ENCODE results near the gene NGEF. TPM values are rescaled to one million over a fixed set of nuclear protein-coding genes. Genes with fewer than 3 reads are reported as not detected.

The NGEF gene
- polyA plus RNA-seq, 3 donors, result not detected

DNA sequence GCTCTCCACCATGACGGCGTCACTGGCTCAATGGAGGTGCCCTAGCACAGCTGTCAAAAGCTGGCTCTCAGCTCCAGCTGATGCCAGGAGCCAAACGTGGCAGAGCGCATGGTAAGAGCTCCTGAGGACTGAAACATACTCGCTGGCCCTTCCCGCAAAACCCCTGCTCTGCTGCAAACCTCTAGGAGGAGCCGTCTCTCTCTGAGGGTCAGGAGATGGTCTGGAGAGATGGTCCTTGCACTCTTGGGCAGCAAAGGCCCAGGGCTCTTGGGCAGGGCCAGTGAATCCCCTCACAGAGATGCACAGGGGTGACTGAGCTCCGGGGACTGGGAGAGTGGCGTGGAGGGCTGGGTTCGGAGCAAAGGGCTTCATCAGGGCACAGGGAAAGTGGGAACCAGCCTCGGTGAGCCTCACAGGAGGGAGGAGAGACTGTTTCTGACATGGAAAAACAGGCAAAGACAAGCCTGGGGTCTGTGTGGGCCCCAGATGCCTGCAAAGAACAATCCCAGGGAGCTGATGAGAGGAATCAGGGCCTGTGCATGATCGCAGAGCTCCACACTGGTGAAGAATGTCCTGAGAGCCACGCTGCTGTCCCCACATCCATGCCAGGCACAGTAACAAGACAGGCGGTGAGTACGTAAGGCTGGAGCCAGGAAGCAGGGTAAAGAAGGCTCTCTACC, 125.7 kb downstream of the NGEF start:
- H3K27ac ChIP-seq (ENCODE audit: low read depth in 1 of 2, low read length in 2 of 2), result no peak overlapping the region
- no peak overlapping the region for H3K4me3 ChIP-seq (replicated peaks in 1 of 3; ENCODE audit: low read depth in 2 of 3, low read length in 3 of 3)
- 78% methylated on average over 9 of the region's 15 CpGs for WGBS (ENCODE audit: insufficient coverage)
- TF ChIP-seq, protein P1, sequence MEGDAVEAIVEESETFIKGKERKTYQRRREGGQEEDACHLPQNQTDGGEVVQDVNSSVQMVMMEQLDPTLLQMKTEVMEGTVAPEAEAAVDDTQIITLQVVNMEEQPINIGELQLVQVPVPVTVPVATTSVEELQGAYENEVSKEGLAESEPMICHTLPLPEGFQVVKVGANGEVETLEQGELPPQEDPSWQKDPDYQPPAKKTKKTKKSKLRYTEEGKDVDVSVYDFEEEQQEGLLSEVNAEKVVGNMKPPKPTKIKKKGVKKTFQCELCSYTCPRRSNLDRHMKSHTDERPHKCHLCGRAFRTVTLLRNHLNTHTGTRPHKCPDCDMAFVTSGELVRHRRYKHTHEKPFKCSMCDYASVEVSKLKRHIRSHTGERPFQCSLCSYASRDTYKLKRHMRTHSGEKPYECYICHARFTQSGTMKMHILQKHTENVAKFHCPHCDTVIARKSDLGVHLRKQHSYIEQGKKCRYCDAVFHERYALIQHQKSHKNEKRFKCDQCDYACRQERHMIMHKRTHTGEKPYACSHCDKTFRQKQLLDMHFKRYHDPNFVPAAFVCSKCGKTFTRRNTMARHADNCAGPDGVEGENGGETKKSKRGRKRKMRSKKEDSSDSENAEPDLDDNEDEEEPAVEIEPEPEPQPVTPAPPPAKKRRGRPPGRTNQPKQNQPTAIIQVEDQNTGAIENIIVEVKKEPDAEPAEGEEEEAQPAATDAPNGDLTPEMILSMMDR (IDR thresholded peaks at IDR 0.05), result no peak
- H3K9me3 ChIP-seq (replicated peaks in 1 of 2; ENCODE audit: control insufficient read depth in 1 of 2, insufficient read depth in 1 of 2, low read length in 2 of 2), result no peaks in the 10 kb centered on the region
- no peaks in the 10 kb centered on the region for H3K79me2 ChIP-seq (ENCODE audit: insufficient read depth, low read length)
- no peak overlapping the region for H3K27ac Mint-ChIP-seq
- no peaks in the 10 kb centered on the region for H3K4me1 ChIP-seq (ENCODE audit: control insufficient read depth in 1 of 2, insufficient read depth in 2 of 2, low read length in 2 of 2)
- H4K20me1 ChIP-seq (ENCODE audit: insufficient read depth, low read length), result no peaks in the 10 kb centered on the region
- peak overlapping the region in 1 of 2 donors; percentile 40 for H3K4me3 Mint-ChIP-seq
- intact Hi-C loops (cut with micrococcal nuclease), result no loop called here
- peaks cover 0 to 3% (median 0%) of the 10 kb centered on the region in 7 donors for H3K9me3 Mint-ChIP-seq
- no peaks in the 10 kb centered on the region for H3K27me3 ChIP-seq (ENCODE audit: control insufficient read depth in 2 of 2, insufficient read depth in 2 of 2, low read length in 2 of 2)
- H2AFZ ChIP-seq (ENCODE audit: insufficient read depth, low read depth, low read length, poor library complexity, severe bottlenecking), result no peak overlapping the region
- H3K4me1 Mint-ChIP-seq, result peaks cover 4% of the 10 kb centered on the region
- DNase-seq, result no peak
- no peak overlapping the region for H3K4me2 ChIP-seq (replicated peaks; ENCODE audit: extremely low read depth, low read length, poor library complexity, severe bottlenecking)
- no peaks in the 10 kb centered on the region for H3K36me3 Mint-ChIP-seq
- H3K27me3 Mint-ChIP-seq (ENCODE audit: low read depth in 3 of 3), result peaks cover 7 to 13% (median 9%) of the 10 kb centered on the region in 3 donors
- H3K36me3 ChIP-seq (replicated peaks in 1 of 2; ENCODE audit: control insufficient read depth in 1 of 2, insufficient read depth in 2 of 2, low read length in 2 of 2), result no peaks in the 10 kb centered on the region
- H3K9ac ChIP-seq (ENCODE audit: insufficient read depth, low read length, poor library complexity, severe bottlenecking), result no peak overlapping the region

DNA sequence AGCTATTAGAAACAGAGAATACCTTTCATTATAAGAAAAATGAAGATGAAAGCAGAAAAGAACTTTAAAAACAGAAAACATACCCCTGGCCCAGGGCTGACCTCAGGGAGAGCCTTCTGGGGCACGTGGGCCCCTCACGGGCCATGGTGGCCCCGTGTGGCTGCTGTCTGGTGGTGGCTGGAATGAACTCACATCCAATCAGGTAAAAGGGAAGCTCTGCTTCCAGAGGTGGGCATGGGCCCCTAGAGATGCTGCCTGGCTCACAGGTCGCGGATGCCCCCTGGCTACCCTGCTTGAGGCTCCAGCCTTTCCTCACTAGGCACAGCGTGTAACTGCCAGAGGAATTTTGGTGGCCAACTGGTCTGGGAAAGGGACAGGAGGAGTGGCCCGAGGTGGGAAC, 126.4 kb downstream of the NGEF start:
- no peaks in the 10 kb centered on the region for H3K4me1 ChIP-seq (ENCODE audit: control insufficient read depth in 1 of 2, insufficient read depth in 2 of 2, low read length in 2 of 2)
- no peaks in the 10 kb centered on the region for H3K79me2 ChIP-seq (ENCODE audit: insufficient read depth, low read length)
- H4K20me1 ChIP-seq (ENCODE audit: insufficient read depth, low read length), result no peaks in the 10 kb centered on the region
- no peak overlapping the region for H3K4me3 Mint-ChIP-seq
- 83% methylated on average over 4 of the region's 7 CpGs for WGBS (ENCODE audit: insufficient coverage)
- peaks cover 4% of the 10 kb centered on the region for H3K4me1 Mint-ChIP-seq
- H3K27ac ChIP-seq (ENCODE audit: low read depth in 1 of 2, low read length in 2 of 2), result no peak overlapping the region
- DNase-seq, result no peak
- H2AFZ ChIP-seq (ENCODE audit: insufficient read depth, low read depth, low read length, poor library complexity, severe bottlenecking), result no peak overlapping the region
- H3K9me3 ChIP-seq (replicated peaks in 1 of 2; ENCODE audit: control insufficient read depth in 1 of 2, insufficient read depth in 1 of 2, low read length in 2 of 2), result no peaks in the 10 kb centered on the region
- H3K36me3 ChIP-seq (replicated peaks in 1 of 2; ENCODE audit: control insufficient read depth in 1 of 2, insufficient read depth in 2 of 2, low read length in 2 of 2), result no peaks in the 10 kb centered on the region
- peaks cover 7 to 13% (median 9%) of the 10 kb centered on the region in 3 donors for H3K27me3 Mint-ChIP-seq (ENCODE audit: low read depth in 3 of 3)
- H3K27ac Mint-ChIP-seq, result no peak overlapping the region
- no peaks in the 10 kb centered on the region for H3K36me3 Mint-ChIP-seq
- no peak overlapping the region for H3K9ac ChIP-seq (ENCODE audit: insufficient read depth, low read length, poor library complexity, severe bottlenecking)
- intact Hi-C loops (cut with micrococcal nuclease), result no loop called here
- peaks cover 0 to 3% (median 0%) of the 10 kb centered on the region in 7 donors for H3K9me3 Mint-ChIP-seq
- H3K4me2 ChIP-seq (replicated peaks; ENCODE audit: extremely low read depth, low read length, poor library complexity, severe bottlenecking), result no peak overlapping the region
- no peaks in the 10 kb centered on the region for H3K27me3 ChIP-seq (ENCODE audit: control insufficient read depth in 2 of 2, insufficient read depth in 2 of 2, low read length in 2 of 2)
- TF ChIP-seq, protein P1 (IDR thresholded peaks at IDR 0.05), result no peak
- no peak overlapping the region for H3K4me3 ChIP-seq (replicated peaks in 1 of 3; ENCODE audit: low read depth in 2 of 3, low read length in 3 of 3)

All from CD14-positive monocyte (primary cell).